ENCODE data around the gene NMD3.
"Not testable (repeated sequence)": the region's sequence is repeated elsewhere in the genome, so short reads cannot be mapped to it uniquely, and the experiment has no call there.

Gene NMD3

GRCh38 chr3:161177991-161178390 is 43.1 kb upstream of the NMD3 start:
- Histone ChIP-seq H3K27me3 (ENCODE audit: low read length) (no peaks in the 10 kb centered on the region), H3K79me2 (ENCODE audit: insufficient read depth, low read length) (no peaks in the 10 kb centered on the region), H4K20me1 (ENCODE audit: low read depth, low read length) (no peaks in the 10 kb centered on the region), H3K4me2 (ENCODE audit: low read depth, low read length, poor library complexity, severe bottlenecking) (no peak overlapping the region), H3K9ac (ENCODE audit: low read length) (no peak overlapping the region), H3K9me3 (ENCODE audit: insufficient read depth, low read length) (no peaks in the 10 kb centered on the region; the same call in 1 of the 2 replicates), H3K27ac (ENCODE audit: low read depth, low read length) (no peak overlapping the region), H3F3A (ENCODE audit: insufficient read depth) (no peaks in the 10 kb centered on the region), H3K9me2 (replicated peaks; ENCODE audit: insufficient read depth, low read length) (no peaks in the 10 kb centered on the region), H2AFZ (ENCODE audit: low read depth, low read length, severe bottlenecking) (no peak overlapping the region), H3K36me3 (ENCODE audit: low read length) (no peaks in the 10 kb centered on the region), H3K4me3 (ENCODE audit: insufficient read depth, low read length, poor library complexity, severe bottlenecking) (no peak overlapping the region)
- TF ChIP-seq EZH2phosphoT487 (conservative IDR thresholded peaks at IDR 0.05; ENCODE audit: low read length) (no peak), CTCF (IDR thresholded peaks at IDR 0.05; ENCODE audit: insufficient read depth, low read length, poor library complexity, severe bottlenecking) (no peak)

GRCh38 chr3:161181371-161181770 is 39.7 kb upstream of the NMD3 start:
- H3K9ac ChIP-seq (ENCODE audit: low read length); H3K36me3 ChIP-seq (ENCODE audit: low read length); H3K9me2 ChIP-seq (replicated peaks; ENCODE audit: insufficient read depth, low read length); H3K27me3 ChIP-seq (ENCODE audit: low read length); H3K79me2 ChIP-seq (ENCODE audit: insufficient read depth, low read length); H3K9me3 ChIP-seq (ENCODE audit: insufficient read depth, low read length); H4K20me1 ChIP-seq (ENCODE audit: low read depth, low read length); H2AFZ ChIP-seq (ENCODE audit: low read depth, low read length, severe bottlenecking); H3K4me3 ChIP-seq (ENCODE audit: insufficient read depth, low read length, poor library complexity, severe bottlenecking); H3F3A ChIP-seq (ENCODE audit: insufficient read depth); H3K27ac ChIP-seq (ENCODE audit: low read depth, low read length); H3K4me2 ChIP-seq (ENCODE audit: low read depth, low read length, poor library complexity, severe bottlenecking): not testable (repeated sequence)

- H3K4me2 ChIP-seq (ENCODE audit: low read depth, low read length, poor library complexity, severe bottlenecking), result no peak overlapping the region
- TF ChIP-seq EZH2phosphoT487 (conservative IDR thresholded peaks at IDR 0.05; ENCODE audit: low read length) (no peak), CTCF (IDR thresholded peaks at IDR 0.05; ENCODE audit: insufficient read depth, low read length, poor library complexity, severe bottlenecking) (no peak)
- H3K27ac ChIP-seq (ENCODE audit: low read depth, low read length), result no peak overlapping the region
- H3K9ac ChIP-seq (ENCODE audit: low read length), result no peak overlapping the region
- H3K9me3 ChIP-seq (ENCODE audit: insufficient read depth, low read length), result no peaks in the 10 kb centered on the region
- H2AFZ ChIP-seq (ENCODE audit: low read depth, low read length, severe bottlenecking), result no peak overlapping the region
- no peaks in the 10 kb centered on the region for H3K79me2 ChIP-seq (ENCODE audit: insufficient read depth, low read length)
- H3F3A ChIP-seq (ENCODE audit: insufficient read depth), result no peaks in the 10 kb centered on the region
- no peaks in the 10 kb centered on the region for H3K27me3 ChIP-seq (ENCODE audit: low read length)
- no peak overlapping the region for H3K4me3 ChIP-seq (ENCODE audit: insufficient read depth, low read length, poor library complexity, severe bottlenecking)
- no peaks in the 10 kb centered on the region for H3K9me2 ChIP-seq (replicated peaks; ENCODE audit: insufficient read depth, low read length)
- no peaks in the 10 kb centered on the region for H3K36me3 ChIP-seq (ENCODE audit: low read length)
- H4K20me1 ChIP-seq (ENCODE audit: low read depth, low read length), result no peaks in the 10 kb centered on the region
These were observed 34.1 kb upstream of the NMD3 start for GRCh38 chr3:161187046-161187445.

GRCh38 chr3:161197855-161198850 is 23.0 kb upstream of the NMD3 start:
- no peak overlapping the region for H2AFZ ChIP-seq (ENCODE audit: low read depth, low read length, severe bottlenecking)

More at GRCh38 chr3:161197855-161198850, 23.0 kb upstream of the NMD3 start:
- Histone ChIP-seq H3K4me3 (ENCODE audit: insufficient read depth, low read length, poor library complexity, severe bottlenecking) (no peak overlapping the region), H3K9me2 (replicated peaks; ENCODE audit: insufficient read depth, low read length) (no peaks in the 10 kb centered on the region), H3K27me3 (ENCODE audit: low read length) (no peaks in the 10 kb centered on the region), H4K20me1 (ENCODE audit: low read depth, low read length) (no peaks in the 10 kb centered on the region), H3K9me3 (ENCODE audit: insufficient read depth, low read length) (no peaks in the 10 kb centered on the region), H3F3A (ENCODE audit: insufficient read depth) (no peaks in the 10 kb centered on the region), H3K79me2 (ENCODE audit: insufficient read depth, low read length) (no peaks in the 10 kb centered on the region), H3K4me2 (ENCODE audit: low read depth, low read length, poor library complexity, severe bottlenecking) (no peak overlapping the region), H3K9ac (ENCODE audit: low read length) (no peak overlapping the region), H3K36me3 (ENCODE audit: low read length) (no peaks in the 10 kb centered on the region), H3K27ac (ENCODE audit: low read depth, low read length) (no peak overlapping the region)
- TF ChIP-seq EZH2phosphoT487 (conservative IDR thresholded peaks at IDR 0.05; ENCODE audit: low read length) (no peak), CTCF (IDR thresholded peaks at IDR 0.05; ENCODE audit: insufficient read depth, low read length, poor library complexity, severe bottlenecking) (no peak)
